Chondrocyte (in vitro differentiated cells): Measurements from ENCODE around the gene NFKB1. TPM values are rescaled to one million over a fixed set of nuclear protein-coding genes. Genes with fewer than 3 reads are reported as not detected.

Source experiments
- DNase-seq: peaks from one replicate; pipeline ENCODE4 v3.0.0; 2021; ENCODE audit warnings: mixed read lengths, low spot score
- H3K27ac Mint-ChIP-seq: one replicate; pipeline ENCODE4 v1.8.0; 2021; ENCODE audit warnings: mild to moderate bottlenecking, moderate library complexity, mixed read lengths; ENCODE audit not compliant: unreplicated experiment
- H3K27me3 Mint-ChIP-seq: 2 replicates; pipeline ENCODE4 v1.8.0; 2021; ENCODE audit warnings: low read depth, mixed read lengths
- H3K36me3 Mint-ChIP-seq: 2 replicates; pipeline ENCODE4 v1.8.0; 2021; ENCODE audit warnings: low read depth, mixed read lengths
- H3K4me1 Mint-ChIP-seq: 2 replicates; pipeline ENCODE4 v1.8.0; 2021; ENCODE audit warnings: low read depth, mild to moderate bottlenecking, mixed read lengths
- H3K4me3 Mint-ChIP-seq: one replicate; pipeline ENCODE4 v1.8.0; 2021; ENCODE audit warnings: mild to moderate bottlenecking, moderate library complexity, mixed read lengths; ENCODE audit not compliant: unreplicated experiment
- H3K9me3 Mint-ChIP-seq: 2 replicates; pipeline ENCODE4 v1.8.0; 2021; ENCODE audit warnings: low read depth, mixed read lengths
- total RNA-seq: library from RNA; stranded (reverse); gene quantifications from 3 replicates; pipeline ENCODE4 v1.2.1, GENCODE V29; 2021
- TF ChIP-seq, protein P1 (sequence below): fragments of 200-600 bp; sonication (generic); IDR thresholded peaks from 2 replicates; pipeline ENCODE4 v1.5.0; 2021; ENCODE audit warnings: antibody characterized with exemption, mild to moderate bottlenecking, moderate library complexity

Gene NFKB1
- total RNA-seq, 1 donor from 2014 or later: 24.4 TPM

GRCh38 chr4:102504941-102505340, 3.8 kb downstream of the NFKB1 start:
- no peak overlapping the region for H3K27ac Mint-ChIP-seq
- no peaks in the 10 kb centered on the region for H3K36me3 Mint-ChIP-seq
- DNase-seq: no peak
- H3K9me3 Mint-ChIP-seq: no peaks in the 10 kb centered on the region
- peaks cover 46% of the 10 kb centered on the region for H3K4me1 Mint-ChIP-seq
- H3K27me3 Mint-ChIP-seq: no peaks in the 10 kb centered on the region
- H3K4me3 Mint-ChIP-seq: no peak overlapping the region
- TF ChIP-seq, protein P1, sequence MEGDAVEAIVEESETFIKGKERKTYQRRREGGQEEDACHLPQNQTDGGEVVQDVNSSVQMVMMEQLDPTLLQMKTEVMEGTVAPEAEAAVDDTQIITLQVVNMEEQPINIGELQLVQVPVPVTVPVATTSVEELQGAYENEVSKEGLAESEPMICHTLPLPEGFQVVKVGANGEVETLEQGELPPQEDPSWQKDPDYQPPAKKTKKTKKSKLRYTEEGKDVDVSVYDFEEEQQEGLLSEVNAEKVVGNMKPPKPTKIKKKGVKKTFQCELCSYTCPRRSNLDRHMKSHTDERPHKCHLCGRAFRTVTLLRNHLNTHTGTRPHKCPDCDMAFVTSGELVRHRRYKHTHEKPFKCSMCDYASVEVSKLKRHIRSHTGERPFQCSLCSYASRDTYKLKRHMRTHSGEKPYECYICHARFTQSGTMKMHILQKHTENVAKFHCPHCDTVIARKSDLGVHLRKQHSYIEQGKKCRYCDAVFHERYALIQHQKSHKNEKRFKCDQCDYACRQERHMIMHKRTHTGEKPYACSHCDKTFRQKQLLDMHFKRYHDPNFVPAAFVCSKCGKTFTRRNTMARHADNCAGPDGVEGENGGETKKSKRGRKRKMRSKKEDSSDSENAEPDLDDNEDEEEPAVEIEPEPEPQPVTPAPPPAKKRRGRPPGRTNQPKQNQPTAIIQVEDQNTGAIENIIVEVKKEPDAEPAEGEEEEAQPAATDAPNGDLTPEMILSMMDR: no peak

- Mint-ChIP-seq H3K27ac (no peak overlapping the region), H3K9me3 (no peaks in the 10 kb centered on the region), H3K4me3 (no peak overlapping the region), H3K36me3 (no peaks in the 10 kb centered on the region), H3K27me3 (no peaks in the 10 kb centered on the region), H3K4me1 (peaks cover 41% of the 10 kb centered on the region)
- TF ChIP-seq, protein P1: no peak
- no peak for DNase-seq
Observed at GRCh38 chr4:102505708-102506107, 4.5 kb downstream of the NFKB1 start.

GRCh38 chr4:102506523-102506922, 5.4 kb downstream of the NFKB1 start:
- TF ChIP-seq, protein P1: no peak
- Mint-ChIP-seq H3K4me1 (peaks cover 45% of the 10 kb centered on the region), H3K4me3 (no peak overlapping the region), H3K9me3 (no peaks in the 10 kb centered on the region), H3K27me3 (no peaks in the 10 kb centered on the region), H3K27ac (no peak overlapping the region), H3K36me3 (no peaks in the 10 kb centered on the region)
- DNase-seq: no peak

DNA sequence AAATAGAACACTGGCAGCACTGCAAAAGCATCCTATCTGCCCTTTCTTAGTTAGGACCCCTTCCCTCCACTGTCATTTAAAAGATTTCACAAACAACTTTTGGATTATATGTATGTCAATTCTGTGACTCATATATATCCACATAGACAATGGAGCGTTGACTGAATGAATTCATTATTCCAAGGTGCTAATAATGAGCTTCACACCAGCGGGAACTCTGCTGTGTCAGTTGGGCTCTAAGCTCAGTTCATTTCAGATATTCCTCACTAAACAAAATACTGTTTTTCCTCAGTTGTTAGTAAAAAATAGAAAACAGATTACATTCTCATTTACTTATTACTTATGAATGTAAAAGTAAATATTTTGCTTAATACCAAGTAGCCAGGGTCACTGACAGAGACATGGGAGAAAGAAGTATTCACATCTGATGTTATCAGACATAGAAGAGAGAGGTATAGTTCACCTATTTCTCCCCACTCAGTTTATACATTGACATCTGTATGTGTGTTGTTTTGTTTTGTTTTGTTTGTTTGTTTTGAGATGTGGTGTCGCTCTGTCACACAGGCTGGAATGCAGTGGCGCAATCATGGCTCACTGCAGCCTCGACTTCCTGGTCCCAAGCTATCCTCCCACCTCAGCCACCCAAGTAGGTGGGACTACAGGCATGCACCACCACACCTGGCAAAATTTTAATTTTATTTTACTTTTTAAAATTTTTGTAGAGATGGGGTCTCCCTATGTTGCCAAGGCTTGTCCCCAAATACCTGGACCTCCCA, 10.9 kb downstream of the NFKB1 start:
- Mint-ChIP-seq H3K9me3 (peaks cover 14% of the 10 kb centered on the region), H3K4me3 (no peak overlapping the region), H3K27ac (no peak overlapping the region), H3K27me3 (no peaks in the 10 kb centered on the region), H3K36me3 (peaks cover 6% of the 10 kb centered on the region), H3K4me1 (peaks cover 21% of the 10 kb centered on the region)
- no peak for DNase-seq
- TF ChIP-seq, protein P1: no peak

DNA sequence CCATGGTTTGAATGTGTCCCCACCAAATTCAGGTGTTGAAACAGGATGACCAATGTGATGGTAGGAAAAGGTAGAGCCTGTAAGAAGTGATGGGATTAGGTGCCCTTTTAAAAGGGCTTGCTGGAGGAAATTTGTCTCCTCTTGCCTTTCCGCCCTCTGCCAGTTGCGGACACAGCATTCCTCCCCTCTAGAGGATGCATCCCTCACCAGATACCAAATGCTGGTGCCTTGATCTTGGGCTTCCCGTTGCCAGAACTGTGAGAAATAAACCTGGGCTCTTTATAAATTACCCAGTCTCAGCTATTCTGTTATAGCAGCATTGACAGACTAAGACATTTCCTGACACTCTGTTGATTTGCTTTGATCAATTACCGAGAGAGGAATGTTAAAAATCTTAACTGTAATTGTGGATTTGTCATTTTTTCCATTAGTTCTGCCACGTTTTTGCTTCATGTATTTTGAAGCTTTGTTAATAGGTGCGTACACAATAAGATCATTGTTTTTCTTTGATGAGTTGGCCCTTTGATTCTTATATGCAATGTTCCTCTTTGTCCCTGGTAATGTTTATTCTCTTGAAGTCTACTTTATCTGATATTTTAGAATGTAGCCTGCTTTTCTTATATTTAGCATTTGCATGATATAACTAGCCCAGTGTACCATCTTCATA, 13.3 kb downstream of the NFKB1 start:
- no peak overlapping the region for H3K4me3 Mint-ChIP-seq
- no peaks in the 10 kb centered on the region for H3K27me3 Mint-ChIP-seq
- peaks cover 6% of the 10 kb centered on the region for H3K36me3 Mint-ChIP-seq
- no peak for DNase-seq
- TF ChIP-seq, protein P1: no peak
- peaks cover 15% of the 10 kb centered on the region for H3K4me1 Mint-ChIP-seq
- peaks cover 15% of the 10 kb centered on the region for H3K9me3 Mint-ChIP-seq
- no peak overlapping the region for H3K27ac Mint-ChIP-seq
